HG03045 (cell line): Measurements from ENCODE around the gene AMFR.

ENCODE experiments used
- ATAC-seq: cut with Tn5 transposase; IDR thresholded peaks from one replicate; pipeline ENCODE4 v1.9.1; 2021; ENCODE audit warnings: mild to moderate bottlenecking, moderate library complexity; ENCODE audit not compliant: unreplicated experiment

AMFR gene

DNA sequence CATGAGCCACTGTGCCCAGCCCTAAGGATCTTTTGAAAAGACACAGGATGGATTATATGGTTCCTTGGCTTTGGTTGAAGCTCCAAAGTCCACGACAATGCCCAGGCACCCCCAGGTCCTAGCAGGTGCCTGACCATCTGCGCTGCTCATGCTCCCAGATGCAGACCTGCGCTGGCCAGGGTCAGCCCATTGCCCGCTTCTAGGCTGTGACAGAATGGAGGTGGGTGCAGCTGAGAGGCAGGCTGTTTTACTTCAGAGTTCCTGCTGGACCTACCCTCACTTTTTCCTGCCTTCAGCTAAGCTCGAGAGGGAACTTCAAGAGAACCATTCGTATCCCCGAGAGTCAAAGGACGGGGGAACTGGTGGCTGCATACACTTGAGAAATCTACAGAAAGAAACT is 60.5 kb downstream of the AMFR start:
- ATAC-seq: no peak

DNA sequence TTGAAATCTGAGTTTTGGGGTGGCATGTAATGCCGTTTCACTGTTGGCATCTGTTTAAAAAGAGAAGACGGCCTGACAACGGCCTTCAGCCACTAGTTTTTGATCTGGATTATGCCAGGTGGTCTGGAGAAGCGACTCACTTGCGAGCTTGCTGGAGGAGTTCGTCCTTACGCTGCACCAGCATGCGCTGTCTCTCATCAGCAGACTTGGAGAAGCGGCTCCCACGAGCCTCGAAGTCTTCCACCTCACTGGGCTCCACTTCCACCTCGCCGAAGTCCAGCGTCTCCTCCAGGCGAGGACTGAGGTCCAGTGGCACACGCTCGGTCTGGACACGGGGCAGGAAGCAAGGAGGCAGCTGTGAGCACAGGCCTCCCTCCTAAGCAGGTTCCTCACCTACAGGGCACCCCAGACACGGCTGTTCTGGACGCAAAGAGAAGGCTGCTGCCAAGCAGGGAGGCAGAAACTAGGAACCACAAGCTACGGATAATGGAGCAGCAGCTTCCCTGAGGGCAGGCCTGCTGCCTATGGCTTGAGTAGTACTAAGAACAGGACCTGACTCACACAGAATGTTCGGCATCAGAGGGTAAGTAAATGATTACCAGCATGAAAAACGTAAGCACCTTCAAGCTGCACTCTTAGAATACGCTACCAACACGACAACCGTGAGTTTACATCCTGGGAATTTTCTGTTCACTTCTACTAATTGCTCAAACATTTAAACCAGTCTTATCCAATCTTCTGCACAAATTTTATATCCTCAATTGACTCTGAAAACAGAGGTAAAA is 61.4 kb downstream of the AMFR start:
- ATAC-seq: no peak

DNA sequence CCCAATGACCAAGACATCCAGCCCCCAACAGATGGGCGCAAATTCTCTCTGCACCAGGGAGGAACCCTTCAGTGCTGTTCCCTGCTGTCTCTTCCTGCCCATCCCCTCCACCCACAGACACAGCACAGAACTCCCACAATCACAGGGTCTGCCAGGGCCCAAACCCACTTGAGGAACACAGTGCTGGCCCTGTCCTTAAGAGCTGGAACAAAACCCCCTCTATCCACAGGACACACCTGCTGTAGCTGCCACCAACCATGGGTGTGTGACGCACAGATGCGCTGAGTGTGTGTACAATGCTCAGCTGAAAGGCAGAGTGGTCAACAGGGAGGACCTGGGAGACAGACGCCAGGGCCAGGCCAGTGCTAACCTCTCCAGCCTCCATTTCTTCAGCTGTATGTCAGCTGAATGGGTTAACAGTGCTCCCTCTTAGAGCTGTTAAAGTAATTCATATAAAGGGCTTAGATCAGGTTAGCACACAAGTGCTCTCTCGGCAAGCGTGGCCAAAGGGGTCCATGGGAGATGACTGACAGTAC is 62.1 kb downstream of the AMFR start:
- ATAC-seq: no peak

DNA sequence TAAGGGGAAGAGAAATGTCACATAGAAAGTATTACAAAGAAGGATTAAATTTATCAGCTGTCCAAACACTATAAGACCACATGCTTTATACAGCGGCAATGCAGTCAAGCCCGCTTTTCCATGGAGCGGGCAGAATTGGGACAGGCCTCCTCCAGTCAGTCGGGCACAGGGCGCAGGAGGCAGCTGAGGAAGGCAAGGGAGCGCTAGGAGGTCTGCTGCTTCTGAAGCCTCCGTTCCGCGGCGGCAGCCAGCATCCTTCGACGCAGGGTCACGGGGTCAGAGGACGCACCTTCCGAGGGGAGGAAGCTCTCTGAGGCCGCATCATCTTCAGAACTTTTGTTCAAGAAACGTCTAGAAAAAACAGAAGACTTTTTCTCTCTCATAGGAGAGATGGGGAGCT is 62.6 kb downstream of the AMFR start:
- no peak for ATAC-seq

DNA sequence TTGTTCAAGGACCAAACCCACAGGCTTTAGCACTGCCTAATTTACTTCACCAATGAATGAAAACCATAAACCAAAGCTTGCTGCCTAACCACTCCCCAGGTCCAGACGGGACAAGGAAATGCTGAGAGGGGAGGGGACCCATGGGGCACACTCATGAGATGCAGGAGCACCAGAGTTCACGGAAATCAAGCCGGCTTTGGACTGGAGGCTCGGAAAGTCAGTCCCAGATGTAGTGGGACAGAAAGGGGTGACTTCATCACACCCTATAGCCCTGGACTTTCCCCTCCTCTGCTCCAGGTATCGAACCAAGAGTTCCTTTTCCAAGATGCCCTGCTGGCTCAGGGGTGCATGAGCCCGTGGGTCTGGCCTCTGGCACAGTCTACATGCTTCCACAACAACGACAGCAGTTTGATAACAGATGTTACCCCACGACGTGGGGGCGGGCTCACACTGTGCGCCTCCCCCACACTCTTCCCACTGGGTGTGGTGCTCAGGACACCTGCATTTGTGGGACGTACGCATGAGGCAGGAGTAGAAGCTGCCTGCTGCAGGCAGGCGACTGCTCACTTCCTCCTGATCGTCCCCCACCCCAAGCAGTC is 63.2 kb downstream of the AMFR start:
- ATAC-seq: no peak

DNA sequence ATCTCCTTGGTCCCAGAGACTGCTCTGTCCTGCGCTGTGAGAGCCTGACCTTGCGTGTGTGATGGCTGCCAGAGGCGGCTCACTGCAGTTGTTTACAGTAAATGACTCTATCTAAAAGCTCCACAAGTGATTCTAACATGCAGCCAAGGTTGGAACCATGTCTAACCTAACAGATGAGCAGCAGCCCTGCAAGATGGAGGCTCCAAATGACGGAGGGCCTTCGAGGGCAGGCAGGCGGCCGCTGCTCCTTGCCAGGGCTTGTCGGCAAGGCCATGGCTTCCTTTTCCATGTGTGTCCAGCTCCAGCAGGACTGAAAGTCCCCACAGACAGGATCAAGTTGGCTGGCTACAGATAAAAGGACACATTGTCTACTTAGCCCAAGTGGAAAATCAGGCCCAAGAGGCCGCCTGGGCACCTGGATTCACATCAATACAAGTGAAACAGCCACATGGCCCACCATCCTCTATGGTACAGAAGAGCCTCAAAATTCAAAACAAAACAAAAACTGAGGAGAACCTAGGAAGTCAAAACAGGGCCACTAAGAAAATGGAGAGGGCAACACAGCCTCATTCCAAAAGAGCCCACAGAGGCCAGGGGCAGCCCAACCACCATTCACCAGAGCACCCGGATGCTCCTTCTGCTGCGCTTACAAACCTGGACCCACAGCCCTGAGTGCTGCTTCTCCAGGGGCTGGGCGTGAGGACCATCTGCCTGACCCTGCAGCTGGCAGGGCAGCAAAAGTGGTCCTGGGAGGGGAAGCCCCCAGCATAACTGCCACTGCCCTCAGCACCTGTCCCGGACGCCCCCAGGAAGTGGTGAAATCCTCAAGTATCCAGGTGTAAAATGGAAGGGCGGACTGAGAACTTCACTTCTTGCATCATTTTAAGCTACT is 65.0 kb downstream of the AMFR start:
- ATAC-seq: no peak

DNA sequence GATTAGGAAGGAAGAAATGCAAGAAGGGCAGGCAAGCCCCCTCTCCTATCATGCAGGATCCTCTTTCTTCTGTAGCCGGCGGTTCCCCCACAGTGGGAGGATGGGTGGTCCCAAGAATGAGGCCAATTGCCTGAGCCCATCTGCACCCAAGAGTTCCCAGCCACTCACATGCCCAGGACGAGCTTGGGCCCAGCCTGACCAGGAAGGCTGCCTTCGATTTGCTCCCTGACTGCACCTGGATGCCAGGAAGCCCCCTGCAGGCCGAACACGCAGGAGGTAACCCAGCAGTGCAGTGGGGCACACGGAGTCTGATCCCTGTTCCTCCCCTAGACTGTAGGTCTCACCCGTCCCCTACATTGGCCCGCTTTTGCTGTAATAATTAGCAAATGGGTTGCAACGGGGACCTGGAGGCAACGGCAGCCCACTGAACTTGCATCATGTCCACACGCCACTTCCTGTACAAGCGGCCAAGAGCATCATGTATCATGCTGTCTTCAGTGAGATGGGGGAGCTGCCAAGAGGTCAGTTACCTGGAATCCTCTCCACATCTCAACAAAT is 67.5 kb downstream of the AMFR start:
- ATAC-seq: no peak

DNA sequence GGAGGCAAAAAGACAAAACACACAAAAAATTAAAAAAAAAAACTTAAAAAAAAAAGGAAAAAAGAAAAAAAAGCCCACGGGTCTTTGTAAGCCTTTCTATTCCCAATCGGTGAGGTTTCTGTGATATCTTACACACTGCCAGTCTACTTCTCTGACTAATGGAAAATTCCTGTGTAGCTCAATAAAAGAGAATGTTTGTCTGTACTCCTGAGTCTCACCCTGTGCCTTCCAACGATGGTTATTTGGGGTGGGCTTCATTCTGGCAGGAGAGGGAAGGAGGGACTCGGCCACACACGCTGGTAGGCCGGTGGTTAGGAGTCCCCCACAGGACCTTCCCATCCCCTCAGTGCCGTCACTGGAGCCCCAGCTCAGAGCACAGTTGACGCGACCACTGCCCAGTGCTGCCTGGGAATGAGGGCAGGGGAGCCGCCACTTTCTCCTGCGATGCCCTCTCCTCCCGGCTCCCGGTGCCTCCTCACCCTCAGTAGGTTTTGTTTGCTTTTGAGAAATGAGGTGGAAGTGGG is 68.0 kb downstream of the AMFR start:
- no peak for ATAC-seq

DNA sequence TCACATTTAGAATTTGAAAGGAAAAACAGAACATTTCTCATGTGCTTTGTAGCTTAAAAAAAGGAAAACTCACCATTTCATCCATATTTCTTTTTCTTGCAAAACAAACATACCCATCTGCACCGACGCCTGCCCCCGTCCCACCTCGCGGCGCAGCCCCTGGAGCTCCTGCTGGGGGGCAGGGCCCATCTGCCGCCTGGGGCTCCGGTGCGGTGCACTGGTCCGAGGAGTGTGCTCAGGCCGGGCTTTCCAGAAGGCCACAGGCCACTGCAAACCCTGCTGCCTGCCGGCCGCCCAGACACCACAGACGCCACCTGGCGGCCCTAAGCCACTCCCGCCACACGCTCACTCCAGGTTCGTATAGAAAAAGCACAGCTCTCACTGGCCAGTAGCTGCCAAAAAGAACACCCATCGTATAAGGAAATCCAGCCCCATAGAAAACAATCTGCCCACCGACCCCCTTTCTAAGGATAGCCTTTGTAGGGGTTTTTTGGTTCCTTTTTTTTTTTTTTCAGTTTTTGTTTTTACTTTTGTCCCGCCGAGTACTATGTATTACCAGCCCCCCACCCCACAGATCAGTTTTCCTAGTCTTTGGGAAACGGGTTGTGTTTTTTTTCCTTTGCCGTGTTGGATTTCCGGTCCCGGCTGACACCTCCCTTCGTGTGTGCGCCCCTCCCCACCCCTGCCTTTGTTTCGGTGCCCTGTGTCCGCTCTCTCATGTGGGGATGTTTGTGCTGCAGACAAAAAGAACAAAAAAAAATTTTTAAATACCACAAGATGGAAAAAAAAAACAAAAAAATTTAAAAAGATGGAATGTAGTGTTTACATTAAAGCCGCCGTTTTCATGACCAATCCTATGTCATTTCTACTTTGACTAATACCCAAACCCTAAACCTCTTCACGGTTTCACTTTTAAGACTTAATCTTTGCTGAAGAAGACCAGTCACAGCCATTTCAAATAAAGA is 68.8 kb downstream of the AMFR start:
- ATAC-seq: peak; percentile 93

DNA sequence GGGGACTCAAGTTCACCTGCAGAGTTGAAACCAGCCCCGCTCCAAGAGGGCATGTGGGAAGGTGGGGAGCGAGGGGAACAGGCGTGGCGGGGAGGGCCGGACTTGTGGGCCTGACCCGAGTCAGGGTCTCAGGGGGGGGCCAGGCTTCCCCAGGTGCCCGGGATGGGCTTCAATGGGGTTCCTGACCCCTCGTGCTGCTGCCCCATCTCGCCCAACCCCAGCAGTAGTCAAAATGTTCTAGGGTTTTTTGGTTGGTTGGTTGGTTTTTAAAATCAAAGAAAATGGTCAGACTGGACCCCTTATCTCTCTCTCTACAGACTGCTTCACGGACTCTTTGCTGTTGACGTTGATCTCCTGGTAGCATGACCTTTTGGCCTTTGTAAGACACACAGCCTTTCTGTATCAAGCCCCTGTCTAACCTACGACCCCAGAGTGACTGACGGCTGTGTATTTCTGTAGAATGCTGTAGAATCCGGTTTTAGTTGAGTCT is 69.5 kb downstream of the AMFR start:
- ATAC-seq: no peak

DNA sequence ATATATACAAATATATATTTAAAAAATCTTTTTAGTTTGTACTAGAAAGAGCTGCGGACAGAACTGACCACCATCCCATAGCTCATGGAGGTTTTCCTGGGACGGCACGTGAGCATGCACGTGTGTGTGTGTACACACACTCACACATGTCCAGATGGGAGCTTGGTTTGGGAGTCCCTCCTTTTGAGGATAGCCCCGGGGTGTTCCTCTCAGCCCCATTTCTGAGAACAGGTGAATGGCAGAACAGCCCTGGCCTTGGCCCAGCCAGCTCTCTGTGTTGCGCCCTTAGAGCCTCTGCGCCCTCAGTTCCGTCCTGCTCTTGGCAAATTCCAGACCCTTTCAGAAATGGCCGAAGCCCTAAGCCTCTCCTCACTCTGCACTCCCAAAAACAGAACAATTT is 70.1 kb downstream of the AMFR start:
- no peak for ATAC-seq

DNA sequence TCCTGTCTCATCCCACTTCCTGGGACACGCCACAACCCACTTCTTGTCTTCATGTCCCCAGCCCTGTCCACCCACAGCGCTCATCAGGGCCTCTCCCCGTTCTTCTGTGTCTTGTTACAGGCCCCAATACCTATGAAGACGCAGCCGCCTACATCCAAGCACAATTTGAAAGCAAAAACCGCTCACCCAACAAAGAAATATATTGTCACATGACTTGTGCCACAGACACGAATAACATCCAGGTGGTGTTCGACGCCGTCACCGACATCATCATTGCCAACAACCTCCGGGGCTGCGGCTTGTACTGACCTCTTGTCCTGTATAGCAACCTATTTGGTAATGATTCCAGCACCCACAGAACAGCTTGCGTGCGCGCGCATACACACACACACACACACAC is 70.6 kb downstream of the AMFR start:
- ATAC-seq: no peak

DNA sequence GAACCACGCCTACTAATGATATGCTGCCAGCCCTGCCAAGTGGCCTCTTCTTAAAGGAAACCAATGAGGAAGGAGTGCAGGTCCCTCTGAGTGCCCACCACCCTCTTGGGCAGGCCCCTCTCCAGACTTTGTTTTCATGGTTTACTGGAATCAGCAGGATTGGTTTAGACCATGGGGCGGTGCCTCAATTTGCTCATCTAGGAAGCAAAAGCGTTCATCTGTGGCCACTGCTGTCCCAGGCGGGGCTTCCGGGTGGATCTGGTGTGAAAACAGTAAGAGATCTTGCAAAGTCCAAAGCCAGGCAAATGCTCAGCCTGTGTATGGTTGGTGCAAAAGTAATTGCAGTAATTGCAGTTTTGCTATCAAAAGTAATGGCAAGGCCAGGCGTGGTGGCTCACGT is 71.3 kb downstream of the AMFR start:
- ATAC-seq: no peak

DNA sequence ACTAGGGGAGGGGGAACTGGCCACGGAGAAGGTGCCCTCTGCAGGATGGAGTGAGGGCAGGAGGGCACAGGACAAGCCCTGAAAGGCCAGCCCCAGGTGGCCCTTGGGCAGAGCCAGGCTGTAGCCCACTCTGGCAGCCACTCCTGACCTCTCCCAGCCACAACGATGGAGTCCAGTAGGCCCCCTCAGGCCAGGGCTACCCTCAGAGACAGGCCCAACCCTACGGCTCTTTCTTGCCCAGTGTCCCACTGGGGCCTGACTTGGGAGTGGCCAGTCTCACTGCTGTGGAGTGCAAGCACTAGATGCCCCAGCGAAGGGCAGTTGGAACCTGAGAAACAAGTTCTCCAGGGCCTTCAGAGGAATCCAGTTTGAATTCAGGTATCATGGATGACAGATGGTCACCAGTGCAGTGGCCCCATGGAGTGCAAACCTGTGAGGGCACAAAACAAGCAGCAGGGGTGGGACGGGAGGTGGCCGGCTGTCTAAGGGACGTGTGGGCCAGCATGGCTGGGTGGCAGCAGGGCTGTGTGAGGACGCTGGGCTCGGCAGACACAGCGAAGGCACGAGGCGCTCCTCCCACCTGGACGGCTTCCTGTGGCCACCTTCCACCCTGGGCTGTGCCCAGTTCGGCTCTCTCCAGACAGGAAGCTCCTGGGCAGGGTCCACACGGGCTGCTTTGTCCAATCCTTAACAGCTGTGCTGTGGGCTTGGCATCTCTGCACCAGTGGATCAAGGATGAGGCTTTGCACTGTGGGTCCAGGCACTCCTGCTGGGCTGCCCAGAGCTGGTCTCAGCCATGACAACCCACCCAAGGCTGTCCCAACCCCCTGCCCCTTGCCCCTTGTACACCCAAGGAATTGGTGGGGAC is 72.1 kb downstream of the AMFR start:
- no peak for ATAC-seq

DNA sequence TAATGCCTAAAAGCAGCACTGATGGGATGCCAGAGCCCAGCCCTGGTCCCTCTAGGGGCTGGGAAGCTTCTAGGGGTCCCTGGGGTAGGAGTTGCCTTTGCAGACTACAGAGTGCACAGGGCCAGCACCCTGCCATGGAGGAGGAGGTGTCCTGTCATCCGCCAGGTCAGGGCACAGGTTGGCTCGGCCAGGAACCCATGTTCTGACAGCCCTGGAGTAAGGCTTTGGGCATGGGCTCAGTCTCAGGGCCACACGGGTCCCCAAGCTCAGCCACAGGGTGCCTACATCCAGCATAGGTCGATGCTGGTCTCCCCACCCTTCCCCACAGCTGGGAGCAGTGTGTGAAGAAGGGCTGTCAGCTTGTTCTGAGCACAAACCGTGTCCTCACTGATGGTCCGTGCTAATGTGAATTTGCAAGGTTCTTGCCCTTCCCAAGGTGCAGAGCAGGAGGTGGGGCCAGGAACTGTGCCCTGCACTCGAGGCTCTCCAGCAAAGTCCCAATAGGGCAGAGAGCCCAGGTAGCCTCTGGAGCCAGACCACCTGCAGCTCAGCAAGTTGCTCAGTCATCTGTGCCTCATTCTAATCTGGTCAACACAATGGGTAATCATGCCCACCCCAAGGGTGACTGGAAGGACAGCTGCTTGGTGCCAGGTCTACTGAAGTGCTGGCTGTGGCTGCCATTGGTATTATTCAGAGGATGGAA is 72.8 kb downstream of the AMFR start:
- no peak for ATAC-seq

DNA sequence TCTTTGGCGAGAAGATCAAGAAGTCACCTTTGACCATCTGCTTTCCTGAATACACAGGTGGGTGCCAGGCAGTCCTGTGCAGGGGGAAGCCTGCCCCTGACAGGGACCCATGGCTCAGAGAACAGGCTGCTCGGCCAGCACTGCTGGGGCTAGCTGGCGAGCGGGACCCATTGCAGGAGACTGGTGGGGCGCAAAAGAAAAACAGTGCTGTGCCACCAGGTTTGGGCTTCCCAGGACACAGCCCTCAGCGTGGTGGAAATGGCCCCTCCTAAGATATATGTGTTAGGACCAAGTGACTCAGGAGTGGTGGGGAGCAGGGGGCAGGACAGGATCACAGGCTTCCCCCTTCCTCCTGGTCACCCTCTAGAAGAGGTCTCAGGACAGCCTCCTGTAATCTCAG is 73.9 kb downstream of the AMFR start:
- no peak for ATAC-seq

DNA sequence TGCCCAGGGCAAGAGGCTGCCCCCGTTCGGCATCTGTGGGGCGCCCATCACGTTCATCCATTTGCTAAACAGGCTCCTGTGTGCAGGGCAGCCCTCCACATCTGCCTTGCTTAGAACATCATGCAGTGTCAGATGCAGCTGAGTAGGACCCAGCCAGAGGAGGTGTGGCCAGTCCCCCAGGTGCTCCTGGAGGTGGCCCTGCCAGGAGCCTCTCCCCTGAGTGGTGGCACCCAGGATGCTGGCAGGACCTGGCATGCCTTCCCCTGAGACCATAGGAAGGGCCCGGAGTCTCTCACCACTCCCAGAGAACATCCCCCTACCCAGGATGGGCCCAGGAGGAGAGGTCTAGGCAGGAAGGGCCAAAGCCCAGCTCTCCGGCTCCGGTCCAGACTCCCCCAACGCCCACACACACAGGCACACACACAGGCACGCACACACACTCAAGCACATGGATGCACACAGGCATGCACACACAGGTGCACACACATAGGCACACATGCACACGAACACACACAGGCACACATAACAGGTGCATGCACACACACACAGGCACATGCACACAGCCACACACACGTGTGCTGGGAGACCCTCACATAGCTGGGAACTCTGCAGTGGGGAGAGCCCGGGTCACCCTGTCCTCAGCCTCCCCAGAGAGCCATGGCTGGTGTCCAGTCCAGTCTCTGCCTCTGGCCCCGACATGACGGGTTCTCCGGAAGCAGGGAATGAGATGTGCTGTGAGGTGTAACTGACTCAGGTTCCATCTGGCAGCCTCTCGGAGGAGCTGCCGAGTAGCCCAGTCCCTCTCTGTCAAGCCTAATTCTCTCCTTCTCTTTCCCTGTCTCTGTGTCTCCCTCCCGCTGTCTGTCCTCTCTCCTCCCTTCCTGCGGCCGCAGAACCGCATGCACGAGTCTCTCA is 74.6 kb downstream of the AMFR start:
- ATAC-seq: no peak
